Smooth muscle cell of the coronary artery (primary cell): Measurements from ENCODE around the gene MCM5. TPM values are rescaled to one million over a fixed set of nuclear protein-coding genes. Genes with fewer than 3 reads are reported as not detected.

ENCODE experiments used
- total RNA-seq: library from RNA; depleted of rRNA; stranded (reverse); fragments of >200 nt; gene quantifications from 2 replicates; pipeline ENCODE4 v1.2.3, GENCODE V29; 2014; ENCODE audit warnings: low replicate concordance

Gene MCM5
- 11.5 and 26.8 TPM in 2 replicates for total RNA-seq

GRCh38 chr22:35399678-35400500, at the start of gene MCM5:
Gene MCM5 (plus strand): TSS chr22:35400140. CDS start chr22:35400439, 299 bp downstream.

GRCh38 chr22:35380537-35381423, 19.2 kb upstream of the MCM5 start, which contains the start of gene HMOX1:
Gene HMOX1 (plus strand): TSS chr22:35381096. CDS start chr22:35381174, 78 bp downstream.

Other genes with a start within 250 kb of the MCM5 start
- 10.8 and 12.2 TPM in 2 replicates for gene HMGXB4, start 142.6 kb upstream of the MCM5 start, total RNA-seq
- 30.1 and 41.2 TPM in 2 replicates for gene TOM1, start 100.2 kb upstream of the MCM5 start, total RNA-seq
- 24.1 and 94.4 TPM in 2 replicates for gene HMOX1, start 19.0 kb upstream of the MCM5 start, total RNA-seq
- gene RASD2, start 140.7 kb downstream of the MCM5 start, total RNA-seq, result not detected in 2 replicates
- 0.15 TPM in 1 of 2 replicates, not detected in the other for gene MB, start 217.2 kb downstream of the MCM5 start, total RNA-seq
- 8.5 and 26.2 TPM in 2 replicates for gene APOL6, start 248.3 kb downstream of the MCM5 start, total RNA-seq